Putamen (tissue), 1 donor: ENCODE measurements around the gene MGAT3.

Source experiments
- DNase-seq: peaks from one replicate; pipeline ENCODE4 v3.0.0-alpha.2; 2016; ENCODE audit warnings: low spot score

MGAT3 gene

DNA sequence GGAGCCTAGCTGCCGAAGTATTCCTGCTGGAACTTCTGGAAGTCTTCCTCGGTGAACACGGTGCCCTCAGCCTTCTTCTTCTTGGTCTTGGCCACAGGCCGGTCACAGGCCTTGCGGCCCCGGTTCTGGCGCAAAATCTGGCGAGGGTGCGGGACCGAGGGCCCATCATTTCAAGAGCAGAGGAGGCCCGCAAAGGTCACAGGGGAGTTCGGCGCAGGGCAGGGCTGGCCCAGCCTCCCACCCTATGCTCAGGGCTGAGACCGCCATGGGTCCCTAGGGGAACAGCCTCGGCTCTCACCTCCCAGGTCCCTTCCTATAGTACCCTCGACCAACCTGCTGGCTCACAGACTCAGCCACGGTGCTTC is 72.7 kb downstream of the MGAT3 start:
- no peak for DNase-seq

DNA sequence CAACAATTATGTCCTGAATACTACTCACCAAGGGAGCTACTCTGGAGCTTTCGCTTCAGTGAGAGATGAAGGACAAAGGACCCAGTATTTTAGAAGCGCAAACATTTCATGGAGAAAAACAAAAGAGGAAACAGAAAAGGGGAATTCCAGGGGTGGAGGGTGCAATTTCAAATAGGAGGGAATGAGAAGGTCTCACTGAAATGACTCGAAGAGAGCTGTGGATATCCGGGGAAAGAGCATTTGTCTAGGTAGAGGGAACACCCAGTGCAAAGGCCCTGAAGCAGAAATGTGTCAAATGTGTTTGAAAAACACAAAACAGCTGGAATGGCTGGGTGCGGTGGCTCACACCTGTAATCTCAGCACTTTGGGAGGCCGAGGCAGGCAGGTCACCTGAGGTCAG is 73.3 kb downstream of the MGAT3 start:
- no peak for DNase-seq

DNA sequence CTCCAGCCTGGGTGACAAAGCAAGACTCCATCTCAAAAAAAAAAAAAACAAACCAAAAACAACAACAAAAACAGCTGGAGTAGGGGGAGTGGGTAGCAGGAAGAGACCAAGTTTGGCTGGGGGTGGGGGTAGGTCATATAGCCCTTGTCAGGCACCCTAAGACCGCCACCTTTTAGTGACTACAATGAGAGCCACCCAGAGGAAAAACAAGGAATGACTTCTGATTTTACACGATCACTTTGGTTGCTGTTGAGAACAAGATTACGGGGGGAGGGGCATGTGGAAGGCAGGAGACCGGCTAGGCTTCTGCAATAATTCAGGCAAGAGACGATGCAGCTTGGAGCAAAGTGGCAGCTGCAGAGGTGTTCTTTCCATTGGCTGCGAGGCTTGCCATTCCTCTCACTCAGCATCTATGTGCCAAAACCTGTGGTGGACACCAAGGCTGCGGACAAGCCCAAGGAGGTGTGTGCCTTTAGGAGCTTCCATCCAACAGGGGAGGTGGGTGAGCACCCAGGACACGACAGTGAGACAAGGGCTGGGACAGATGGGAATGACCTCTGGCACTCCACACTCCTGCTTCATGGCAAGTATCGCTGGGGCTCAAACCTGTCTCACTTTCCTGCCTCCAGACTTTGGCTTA is 74.0 kb downstream of the MGAT3 start:
- DNase-seq, result no peak

DNA sequence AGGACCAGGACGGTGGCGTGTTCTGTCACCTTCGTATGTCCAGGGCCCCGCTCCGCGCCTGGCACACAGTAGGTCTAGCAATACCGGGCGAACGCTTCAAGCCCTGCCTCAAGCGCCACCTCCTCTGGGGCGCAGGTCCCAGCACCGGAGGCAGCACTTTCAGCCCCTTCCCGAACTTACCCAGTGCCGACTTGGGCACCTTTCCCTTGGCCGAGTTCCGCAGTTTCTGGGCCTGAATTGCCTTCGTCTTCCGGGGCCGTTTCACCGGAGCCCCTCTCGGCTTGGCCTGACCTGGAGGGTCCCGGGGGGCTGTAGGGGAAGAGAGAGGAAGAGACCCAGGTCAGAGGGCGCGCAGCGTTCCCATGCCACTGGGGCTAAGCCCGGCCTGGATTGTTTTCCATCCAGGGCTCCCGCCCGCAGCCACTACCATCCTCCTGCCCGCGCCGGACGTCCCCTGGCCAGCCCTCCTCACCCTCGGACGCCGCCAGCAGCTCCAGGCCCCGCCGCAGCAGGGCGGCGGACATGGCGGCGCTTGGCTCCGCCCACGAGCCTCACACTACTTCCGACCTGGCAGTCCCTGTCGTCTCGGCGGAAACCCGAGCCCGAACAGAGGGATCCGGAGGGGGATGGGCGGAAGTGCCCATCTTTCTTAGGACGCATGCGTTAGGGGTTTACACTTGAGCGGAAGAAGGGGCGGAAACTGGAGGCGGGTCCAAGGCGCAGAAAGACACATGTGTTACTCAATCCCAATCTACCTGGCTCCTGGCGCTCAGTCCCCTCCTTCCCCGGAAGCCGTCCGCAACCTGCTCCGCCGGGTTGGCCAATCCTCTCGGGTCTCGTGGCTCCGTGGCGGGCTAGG is 75.6 kb downstream of the MGAT3 start, which contains the start of gene RPS19BP1:
Gene RPS19BP1, minus strand, starts transcription at position 534 of the 859 bp plus-strand sequence. Its CDS starts 10 bp downstream, at position 524.
- peak; percentile 99 for DNase-seq

DNA sequence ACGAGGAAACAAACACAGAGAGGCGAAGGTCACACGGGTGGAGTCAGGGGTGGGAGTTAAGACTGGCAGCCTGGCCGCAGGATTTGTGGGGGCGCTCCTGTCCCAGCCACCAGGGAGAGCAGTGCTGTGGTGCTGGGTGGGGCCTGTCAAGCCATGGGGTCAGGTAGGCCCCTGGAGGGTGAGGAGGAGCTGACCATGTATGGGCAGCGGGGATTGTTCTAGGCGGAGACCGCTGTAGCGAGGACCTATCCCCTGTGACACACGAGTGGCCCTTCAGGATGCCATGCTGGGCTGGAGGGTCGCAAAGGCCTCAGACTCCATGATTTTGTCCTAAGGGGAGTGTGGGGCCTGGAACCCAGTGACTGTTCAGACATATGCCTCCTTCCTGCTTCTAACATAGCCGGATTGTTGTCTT is 77.3 kb downstream of the MGAT3 start:
- no peak for DNase-seq

DNA sequence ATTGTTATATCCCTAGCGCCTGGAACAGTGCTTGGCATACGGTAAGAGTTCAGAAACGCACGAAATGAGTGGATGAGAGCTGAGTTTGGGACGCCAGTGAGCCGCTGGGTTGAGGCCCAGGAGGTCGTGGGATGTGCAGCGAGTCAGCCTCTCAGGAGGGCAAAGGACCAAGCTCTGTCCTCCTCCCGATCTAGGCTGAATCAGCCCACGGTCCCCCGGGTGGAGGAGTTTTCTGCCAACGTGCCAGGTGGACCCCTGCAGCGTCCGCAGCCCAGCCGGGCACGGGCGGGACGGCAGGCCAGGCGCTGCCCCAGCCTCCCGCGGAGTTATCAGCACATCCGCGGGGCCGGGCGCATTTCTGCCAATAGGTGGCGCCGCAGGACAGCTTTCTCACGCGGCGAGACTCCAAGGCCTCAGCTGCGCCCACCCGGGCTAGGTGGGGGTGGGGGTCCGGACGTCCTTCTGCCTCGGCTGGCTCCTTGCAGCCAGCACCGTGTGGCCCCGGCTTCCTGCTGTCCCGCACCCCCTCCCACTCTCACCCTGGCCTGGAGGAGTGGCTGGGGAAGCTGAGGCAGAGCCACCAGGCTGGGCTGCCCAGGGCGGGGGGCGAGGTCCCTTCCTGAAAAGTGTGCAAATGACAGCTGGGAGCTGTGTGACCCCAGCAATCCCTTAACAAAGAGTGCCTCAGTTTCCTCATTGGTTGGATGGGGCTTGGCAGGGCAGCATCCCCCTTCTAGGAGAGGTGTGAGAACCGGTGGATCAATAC is 78.0 kb downstream of the MGAT3 start:
- DNase-seq, result no peak

DNA sequence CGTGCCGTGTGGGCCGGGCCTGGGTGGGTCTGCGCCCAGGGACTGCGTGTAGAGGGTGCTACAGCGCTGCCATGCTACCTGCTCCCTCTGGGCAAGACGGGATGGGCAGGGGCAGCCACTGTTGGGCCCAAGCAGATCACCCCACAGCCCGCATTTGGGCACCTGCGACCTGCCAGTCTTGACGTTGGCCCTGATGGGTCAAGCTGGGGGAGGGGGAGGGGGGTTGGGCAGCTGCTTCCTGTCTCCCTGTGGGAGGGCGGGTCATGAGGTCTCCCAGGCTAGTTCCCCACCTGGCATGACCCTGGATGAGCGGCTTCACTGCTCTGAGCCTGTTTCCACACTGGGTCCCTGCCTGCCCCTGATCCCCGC is 78.5 kb downstream of the MGAT3 start:
- DNase-seq, result no peak

DNA sequence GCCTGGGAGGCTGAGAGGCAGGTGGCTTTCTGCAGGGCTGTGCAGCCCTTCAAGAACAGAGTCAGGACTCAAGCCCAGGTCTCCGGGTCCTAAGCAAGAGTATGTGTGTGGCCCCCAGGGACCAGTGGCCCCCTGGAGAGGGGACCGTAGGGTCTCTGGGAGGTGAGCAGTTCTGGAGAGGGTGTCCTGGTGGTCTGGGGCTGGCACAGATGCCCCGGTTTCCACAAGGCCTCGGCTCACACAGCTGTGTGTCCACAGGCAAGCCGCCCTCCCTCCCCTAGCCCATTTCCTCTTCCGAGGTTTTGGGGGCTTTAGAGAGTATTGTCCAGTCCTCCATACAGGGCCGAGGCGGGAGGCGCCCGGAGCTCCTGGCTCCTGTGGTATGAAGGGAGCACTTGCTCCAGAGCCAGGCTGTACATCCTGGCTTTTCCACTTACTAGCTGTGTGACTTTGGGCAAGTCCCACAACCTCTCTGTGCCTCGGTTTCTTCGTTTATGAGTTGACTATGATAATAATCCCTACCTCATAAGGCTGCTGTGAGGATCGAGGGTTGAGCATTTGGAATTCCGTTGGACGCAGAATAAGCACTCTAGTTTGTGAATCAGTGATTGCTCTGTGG is 79.1 kb downstream of the MGAT3 start:
- DNase-seq, result no peak

DNA sequence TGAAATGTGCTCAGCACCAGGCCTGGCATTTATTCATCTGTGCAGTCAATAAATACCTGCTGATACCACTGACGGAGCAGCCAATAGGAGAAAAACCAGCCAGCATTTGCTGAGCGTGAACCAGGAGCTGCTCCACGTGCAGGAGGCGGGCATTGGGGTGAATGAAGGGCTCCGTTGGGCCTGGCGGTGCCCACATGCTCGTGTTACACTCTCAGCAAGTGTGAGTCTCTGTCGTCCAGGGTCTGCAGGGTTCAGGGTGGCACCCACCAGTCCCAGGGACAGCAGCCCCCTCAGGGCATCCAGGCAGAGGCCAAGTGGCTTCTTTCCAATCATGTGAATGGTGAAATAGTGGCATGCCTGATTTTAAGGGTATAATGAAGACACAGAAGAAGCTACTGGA is 79.9 kb downstream of the MGAT3 start:
- DNase-seq, result no peak

DNA sequence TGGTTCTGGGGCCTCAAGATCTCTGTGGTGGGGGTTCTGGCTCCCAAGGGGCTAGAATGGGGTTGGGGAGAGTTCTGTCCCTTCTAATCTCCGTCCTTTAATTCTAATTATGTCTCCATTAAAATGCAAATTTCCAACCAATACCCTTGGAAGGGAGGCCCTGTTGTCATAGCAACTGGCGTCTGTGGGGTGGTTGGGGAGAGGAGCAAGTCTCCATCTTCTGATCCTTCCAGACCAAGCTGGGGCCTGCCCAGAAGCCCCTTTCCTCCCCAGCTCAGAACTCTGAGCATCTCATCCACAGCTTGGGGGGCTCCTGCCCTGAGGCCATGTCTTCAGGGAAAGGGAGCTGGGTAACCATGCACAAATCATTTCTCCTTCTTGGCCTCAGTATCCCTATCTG is 81.2 kb downstream of the MGAT3 start:
- no peak for DNase-seq
